ENCODE measurements around the gene VPS9D1.
"Not testable (repeated sequence)": the region's sequence is repeated elsewhere in the genome, so short reads cannot be mapped to it uniquely, and the experiment has no call there.

VPS9D1 gene

GRCh38 chr16:89691986-89692569 is 28.6 kb downstream of the VPS9D1 start:
- no peak for DNase-seq

GRCh38 chr16:89691231-89691985 is 29.3 kb downstream of the VPS9D1 start:
- DNase-seq: no peak

DNA sequence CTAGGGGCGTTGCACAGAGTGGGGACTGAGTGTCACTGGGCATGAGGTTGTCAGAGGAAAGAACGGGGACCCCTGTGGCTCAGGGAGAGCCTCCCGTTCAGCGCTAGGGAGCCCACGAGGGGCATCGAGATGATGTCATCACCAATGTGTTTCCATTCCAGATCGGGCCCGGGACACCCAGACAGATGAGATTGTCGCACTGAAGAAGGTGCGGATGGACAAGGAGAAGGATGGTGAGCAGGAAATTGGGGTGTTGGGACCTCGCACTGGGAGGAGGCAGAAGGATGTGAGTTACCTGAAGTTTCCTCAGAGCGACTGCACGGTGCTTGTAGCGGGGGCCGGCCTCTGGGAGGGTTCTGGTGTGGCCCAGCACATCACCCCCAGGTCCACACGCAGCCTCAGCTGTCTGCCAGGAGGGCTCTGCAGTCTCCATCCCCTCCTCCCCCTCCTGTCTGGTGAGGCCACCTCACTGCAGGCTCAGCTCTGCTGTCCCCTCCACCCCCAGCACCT is 30.3 kb downstream of the VPS9D1 start:
- no peak for DNase-seq

DNA sequence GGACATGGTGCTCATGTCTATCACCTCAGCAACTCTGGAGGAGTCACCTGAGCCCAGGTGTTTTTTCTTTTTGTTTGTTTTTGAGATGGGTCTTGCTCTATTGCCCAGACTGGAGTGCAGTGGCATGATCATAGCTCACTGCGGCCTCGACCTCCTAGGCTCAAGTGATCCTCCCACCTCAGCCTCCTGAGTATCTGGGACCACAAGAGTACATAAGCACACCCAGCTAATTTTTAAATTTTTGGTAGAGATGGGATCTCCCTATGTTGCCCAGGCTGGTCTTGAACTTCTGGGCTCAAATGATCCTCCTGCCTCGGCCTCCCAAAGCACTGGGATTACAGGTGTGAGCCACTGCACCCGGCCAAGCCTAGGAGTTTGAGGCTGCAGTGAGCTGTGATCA is 31.1 kb downstream of the VPS9D1 start:
- DNase-seq: not testable (repeated sequence)

DNA sequence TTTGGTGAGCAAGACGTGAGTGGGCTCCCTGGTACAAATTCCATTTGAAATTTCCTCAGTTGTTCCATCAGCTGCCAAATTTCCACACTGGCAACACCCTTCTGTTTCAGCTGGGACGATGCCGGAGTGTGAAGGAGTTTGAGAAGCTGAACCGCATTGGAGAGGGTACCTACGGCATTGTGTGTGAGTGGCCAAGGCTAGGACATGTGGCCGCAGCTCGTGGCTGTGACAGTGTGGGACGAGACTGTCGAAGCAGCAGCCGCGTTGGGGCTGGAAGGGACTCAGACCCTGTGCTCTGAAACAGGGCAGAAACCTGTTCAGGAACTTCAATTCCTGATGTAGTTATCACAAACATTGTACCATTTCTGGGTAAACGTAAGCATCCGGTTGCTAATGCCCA is 31.6 kb downstream of the VPS9D1 start:
- no peak for DNase-seq

DNA sequence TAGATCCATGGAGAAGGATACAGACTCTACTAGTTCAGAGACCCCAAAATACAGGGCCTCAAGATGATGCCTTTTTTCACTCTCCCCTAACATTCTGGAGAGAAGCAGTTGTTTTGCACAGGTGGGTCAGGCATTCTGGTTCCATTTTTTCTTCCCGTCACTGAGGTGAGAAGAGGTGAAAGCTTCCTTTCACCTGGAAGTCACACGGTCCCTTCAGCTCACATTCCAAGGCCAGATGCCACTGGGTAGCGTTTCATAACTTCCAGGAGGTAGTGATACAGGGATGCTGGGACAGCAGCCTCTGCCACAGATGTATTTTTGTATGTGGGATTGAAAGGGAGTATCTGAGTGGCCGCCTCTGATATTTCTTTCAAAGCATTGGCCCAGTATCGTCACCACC is 32.3 kb downstream of the VPS9D1 start:
- DNase-seq: no peak

DNA sequence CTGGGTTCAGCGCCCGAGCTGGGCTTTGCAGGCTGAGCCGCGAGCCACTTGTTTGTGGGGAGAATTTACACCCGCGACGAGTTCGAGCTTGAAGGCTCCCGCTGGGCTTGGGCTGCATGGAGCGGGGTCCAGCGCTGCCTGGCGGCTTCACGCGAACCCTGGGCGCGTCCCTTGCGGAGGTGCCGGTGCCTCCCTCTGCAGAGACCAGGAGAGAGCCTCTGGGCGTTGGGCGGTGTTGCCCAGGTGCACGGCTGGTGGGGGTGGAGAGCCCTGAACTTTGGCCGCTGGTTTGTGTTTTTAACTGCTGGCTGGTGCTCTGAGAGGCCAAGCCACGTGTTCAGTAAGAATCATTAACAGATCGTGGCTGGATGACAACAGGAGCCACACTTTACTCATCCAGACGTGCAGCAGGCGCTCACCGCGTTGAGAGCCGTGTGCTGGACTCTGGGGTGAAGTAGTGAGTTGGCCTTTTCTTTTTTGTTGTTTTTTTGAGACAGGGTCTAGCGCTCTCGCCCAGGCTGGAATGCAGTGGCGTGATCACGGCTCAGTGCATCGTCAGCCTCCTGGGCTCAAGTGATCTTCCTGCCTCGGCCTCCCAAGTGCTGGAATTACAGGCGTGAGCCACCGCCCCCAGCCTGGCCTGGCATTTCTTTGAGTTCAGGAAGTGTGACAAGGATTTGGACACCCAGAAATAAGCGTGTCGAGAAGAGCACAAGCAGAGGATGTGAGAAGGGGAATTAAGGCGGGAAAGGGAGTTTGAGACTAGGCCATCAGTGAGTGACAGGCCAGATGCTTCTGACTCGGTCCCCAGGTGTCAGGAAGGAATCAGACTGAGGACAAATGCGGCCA is 33.4 kb downstream of the VPS9D1 start:
- peak; percentile 50 for DNase-seq

DNA sequence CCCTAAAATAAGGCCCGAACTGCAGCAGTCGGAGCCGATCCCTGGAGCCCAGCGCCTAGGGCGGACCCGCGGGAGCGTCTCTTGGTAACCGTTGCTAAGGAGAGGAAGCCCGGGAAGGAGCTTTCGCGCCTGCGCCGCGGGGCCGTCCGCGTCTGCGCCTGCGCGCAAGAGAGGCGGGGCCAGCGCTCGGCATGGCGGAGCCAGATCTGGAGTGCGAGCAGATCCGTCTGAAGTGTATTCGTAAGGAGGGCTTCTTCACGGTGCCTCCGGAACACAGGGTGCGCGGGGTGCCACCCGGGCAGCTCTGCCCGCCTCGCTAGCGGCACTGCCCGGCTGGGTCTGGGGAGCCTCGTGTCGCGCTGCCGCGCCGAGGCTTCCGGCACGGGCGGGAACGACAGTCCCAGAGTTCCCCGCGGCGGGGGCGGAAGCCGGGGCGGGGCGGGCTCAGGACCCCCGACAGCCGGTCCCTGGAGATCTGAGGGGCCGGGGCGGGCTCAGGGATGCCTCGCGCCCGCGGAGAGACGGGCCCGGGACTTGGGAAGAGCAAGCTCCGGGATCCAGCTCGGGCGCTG is 34.1 kb downstream of the VPS9D1 start, which contains the start of gene CDK10:
Gene CDK10 (plus strand): TSS at position 170 of the 572 bp plus-strand sequence. CDS start 22 bp downstream, at position 192.
- peak; percentile 85 for DNase-seq

DNA sequence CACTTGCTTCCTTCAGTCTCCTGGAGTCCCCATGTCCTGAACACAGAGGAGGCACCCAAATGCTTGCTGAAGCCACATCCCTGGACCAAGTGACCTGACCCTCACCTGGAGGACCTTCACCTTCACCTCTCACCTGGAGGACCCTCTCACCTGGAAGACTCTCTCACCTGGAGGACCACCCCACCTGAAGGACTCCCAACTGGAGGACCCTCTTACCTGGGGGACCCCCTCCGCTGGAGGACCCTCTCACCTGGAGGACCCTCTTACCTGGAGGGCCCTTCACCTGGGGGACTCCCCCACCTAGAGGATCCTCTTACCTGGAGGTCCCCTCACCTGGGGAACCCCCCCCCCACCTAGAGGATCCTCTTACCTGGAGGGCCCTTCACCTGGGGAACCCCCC is 34.8 kb downstream of the VPS9D1 start:
- no peak for DNase-seq

GRCh38 chr16:89678258-89678657 is 42.4 kb downstream of the VPS9D1 start:
- no peak for DNase-seq

DNA sequence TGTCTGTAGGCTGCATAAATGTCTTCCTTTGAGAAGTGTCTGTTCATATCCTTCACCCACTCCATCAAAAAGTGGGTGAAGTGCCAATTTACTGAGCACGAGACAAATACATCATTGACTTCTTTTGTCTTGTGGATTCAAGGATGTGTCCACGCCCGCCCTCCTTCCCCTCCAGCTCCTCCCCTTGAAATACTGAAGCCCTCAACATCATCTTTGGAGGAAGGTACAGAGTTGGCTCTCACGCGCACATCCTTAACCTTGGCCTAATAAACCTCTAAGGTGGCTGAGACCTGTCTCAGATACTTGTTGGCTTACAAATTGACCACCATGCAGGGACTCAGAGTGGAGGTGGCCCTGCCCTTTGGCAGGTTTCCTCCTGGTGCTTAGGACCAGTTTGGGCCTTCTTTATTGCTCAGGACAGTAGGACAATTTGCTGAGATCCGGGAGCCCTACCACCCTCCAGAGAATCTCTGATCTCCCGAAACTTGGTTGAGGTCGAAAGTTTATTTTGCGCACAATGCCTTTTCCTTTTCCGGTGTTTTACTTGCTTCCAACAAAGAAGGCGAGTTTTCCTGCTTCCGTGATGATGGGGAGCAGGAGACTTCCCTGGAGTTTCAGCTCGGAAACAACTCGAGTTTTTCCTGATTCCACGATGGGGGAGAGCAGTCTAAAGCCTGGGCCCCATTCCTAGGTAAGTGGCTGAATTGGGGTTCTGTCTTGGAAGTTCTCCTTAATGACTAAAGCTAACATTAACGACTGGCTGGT is 48.3 kb downstream of the VPS9D1 start:
- no peak for DNase-seq

DNA sequence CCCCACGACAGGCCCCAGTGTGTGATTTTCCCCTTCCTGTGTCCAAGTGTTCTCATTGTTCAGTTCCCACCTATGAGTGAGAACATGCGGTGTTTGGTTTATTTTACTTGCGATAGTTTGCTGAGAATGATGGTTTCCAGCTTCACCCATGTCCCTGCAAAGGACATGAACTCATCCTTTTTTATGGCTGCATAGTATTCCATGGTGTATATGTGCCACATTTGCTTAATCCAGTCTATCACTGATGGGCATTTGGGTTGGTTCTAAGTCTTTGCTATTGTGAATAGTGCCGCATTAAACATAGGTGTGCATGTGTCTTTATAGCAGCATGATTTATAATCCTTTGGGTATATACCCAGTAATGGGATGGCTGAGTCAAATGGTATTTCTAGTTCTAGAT is 49.1 kb downstream of the VPS9D1 start:
- DNase-seq: not testable (repeated sequence)

DNA sequence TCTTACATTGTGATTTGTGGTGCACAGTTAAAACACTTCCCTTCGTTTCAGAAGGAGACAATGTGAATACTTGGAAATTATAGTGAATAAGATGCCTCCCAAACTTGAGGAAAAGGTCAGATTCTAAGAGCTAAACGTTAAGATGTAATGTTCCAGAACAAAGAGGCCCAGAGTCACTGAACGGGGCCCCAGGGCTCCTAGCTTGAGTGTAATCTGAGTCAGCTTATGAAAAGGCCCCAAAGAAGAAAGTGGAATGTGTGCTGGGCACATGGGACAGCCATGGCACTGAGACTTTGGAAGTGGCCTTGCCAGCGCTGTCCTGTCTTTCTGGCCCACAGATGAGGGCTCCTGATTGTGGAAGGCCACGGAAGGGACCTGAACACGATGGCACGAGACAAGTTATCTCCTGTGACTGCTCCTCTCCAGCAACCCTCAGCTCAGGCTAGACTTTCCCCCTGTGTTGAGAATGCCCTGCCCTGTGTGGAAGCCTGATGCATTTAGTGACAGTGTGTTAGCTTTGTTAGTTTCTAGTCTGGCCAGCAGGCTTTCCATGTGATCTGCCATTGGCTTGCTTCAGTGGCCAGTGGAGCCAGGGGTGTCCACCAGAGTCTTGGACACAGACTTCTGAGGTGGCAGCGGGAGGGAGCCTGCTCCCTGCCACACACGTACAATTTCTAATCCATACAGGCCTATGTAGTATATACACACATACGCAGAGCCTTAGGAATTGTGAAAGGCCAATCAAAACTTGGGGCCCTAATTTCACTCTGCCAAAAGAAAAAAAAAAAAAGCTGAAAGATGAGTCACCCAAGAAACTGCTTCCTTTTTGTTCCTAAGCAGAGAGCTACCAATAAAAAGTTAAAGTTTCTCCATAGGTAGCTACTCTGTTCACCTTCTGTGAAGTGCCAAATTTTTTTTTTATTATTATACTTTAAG is 49.9 kb downstream of the VPS9D1 start:
- peak; percentile 17 for DNase-seq

- no peak for DNase-seq
These were observed 50.9 kb downstream of the VPS9D1 start for GRCh38 chr16:89669755-89670154.

- DNase-seq: no peak
These were observed 51.9 kb downstream of the VPS9D1 start for GRCh38 chr16:89668790-89669158.

DNA sequence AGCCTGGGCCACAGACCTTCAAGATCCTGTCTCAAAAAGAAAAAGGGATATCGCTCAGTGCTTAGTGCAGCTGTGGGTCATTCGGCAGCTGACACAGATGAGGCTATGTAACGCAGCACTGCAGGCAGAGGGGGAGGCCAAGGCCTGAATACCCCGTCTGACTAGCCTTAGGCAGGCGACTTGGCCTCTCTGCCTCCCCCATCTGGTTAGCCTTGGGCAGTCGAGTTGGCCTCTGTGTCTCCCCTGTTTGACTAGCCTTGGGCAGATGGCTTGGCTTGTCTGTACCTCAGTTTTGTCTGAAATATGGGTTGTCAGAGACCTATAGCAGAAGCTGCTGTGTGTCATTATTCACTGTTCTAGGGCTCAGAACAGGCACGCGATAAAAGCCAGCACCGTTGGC is 53.1 kb downstream of the VPS9D1 start:
- no peak for DNase-seq

GRCh38 chr16:89667000-89667399 is 53.7 kb downstream of the VPS9D1 start:
- peak; percentile 24 for DNase-seq

GRCh38 chr16:89664238-89664637 is 56.5 kb downstream of the VPS9D1 start:
- DNase-seq: not testable (repeated sequence)

- DNase-seq: no peak
These were observed 59.5 kb downstream of the VPS9D1 start for GRCh38 chr16:89661215-89661614.

DNA sequence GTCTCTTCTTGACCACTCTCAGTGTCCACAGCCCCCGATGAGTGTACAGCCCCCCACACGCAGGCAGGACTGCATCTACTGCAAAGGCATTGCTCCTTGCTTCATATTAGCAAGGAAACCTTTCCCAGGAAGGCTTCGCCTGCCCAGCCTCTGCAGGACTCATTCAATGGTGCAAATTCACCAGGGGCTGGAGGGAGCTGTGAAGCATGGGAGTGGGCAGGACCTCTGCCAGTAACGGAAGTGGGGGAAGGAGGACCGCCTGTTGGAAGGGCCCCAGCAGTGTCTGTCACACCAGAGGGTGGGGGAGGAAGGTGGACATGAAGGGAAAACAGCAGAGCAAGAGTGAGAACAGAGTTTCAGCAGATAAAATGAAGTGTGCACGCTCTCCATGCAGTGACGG is 60.6 kb downstream of the VPS9D1 start:
- no peak for DNase-seq

- DNase-seq: no peak
These were observed 62.3 kb downstream of the VPS9D1 start for GRCh38 chr16:89658221-89658879.

Data from fibroblast of skin of right biceps (primary cell).